Activated CD8-positive, alpha-beta T cell treated with anti-CD3 and anti-CD28 coated beads for 36 hours (primary cell): ENCODE measurements around the gene SOX10. TPM values are rescaled to one million over a fixed set of nuclear protein-coding genes. Genes with fewer than 3 reads are reported as not detected.

Experiments used
- ATAC-seq: fragments of 200-7000 bp; cut with Tn5 transposase; one replicate; pipeline ENCODE4 v1.10.0; 2021; ENCODE audit warnings: mild to moderate bottlenecking, moderate library complexity
- CTCF ChIA-PET: fragments of 350-600 bp; sonication (Branson Sonifier 250); formaldehyde crosslinking; loops from one replicate; lab custom pipeline; 2021; ENCODE audit warnings: antibody characterized with exemption; lab: Charles Lee
- POLR2A ChIA-PET: fragments of 350-600 bp; sonication (Branson Sonifier 250); formaldehyde crosslinking; loops from one replicate; lab custom pipeline; 2021; ENCODE audit warnings: antibody characterized with exemption; lab: Charles Lee
- DNase-seq: peaks from one replicate; pipeline ENCODE4 v3.0.0-alpha.2; 2020
- H3K27ac Mint-ChIP-seq: one replicate; pipeline ENCODE4 v1.8.0; 2021; ENCODE audit warnings: mild to moderate bottlenecking, mixed read lengths
- H3K27me3 Mint-ChIP-seq: one replicate; pipeline ENCODE4 v1.8.0; 2021; ENCODE audit warnings: mixed read lengths
- H3K36me3 Mint-ChIP-seq: one replicate; pipeline ENCODE4 v1.8.0; 2021; ENCODE audit warnings: low read depth, mixed read lengths
- H3K4me1 Mint-ChIP-seq: one replicate; pipeline ENCODE4 v1.8.0; 2021; ENCODE audit warnings: low read depth, mixed read lengths
- H3K4me3 Mint-ChIP-seq: one replicate; pipeline ENCODE4 v1.8.0; 2021; ENCODE audit warnings: mild to moderate bottlenecking, moderate library complexity, mixed read lengths
- H3K9me3 Mint-ChIP-seq: one replicate; pipeline ENCODE4 v1.8.0; 2021; ENCODE audit warnings: mixed read lengths
- intact Hi-C: fragments of 100-400 bp; cut with micrococcal nuclease; formaldehyde crosslinking; loops from one replicate; pipeline ENCODE4 v1.10.0; 2022
- total RNA-seq, 2 experiments: library from RNA; stranded (reverse); gene quantifications; one replicate each; pipeline ENCODE4 v1.2.3, GENCODE V29; 2021
- TF ChIP-seq, protein P1 (sequence below): fragments of 200-600 bp; IDR thresholded peaks from one replicate; pipeline ENCODE4 v1.8.0; 2022; ENCODE audit warnings: antibody characterized with exemption, mild to moderate bottlenecking

SOX10 gene
- total RNA-seq, 2 experiments from 2014 or later = not detected

DNA sequence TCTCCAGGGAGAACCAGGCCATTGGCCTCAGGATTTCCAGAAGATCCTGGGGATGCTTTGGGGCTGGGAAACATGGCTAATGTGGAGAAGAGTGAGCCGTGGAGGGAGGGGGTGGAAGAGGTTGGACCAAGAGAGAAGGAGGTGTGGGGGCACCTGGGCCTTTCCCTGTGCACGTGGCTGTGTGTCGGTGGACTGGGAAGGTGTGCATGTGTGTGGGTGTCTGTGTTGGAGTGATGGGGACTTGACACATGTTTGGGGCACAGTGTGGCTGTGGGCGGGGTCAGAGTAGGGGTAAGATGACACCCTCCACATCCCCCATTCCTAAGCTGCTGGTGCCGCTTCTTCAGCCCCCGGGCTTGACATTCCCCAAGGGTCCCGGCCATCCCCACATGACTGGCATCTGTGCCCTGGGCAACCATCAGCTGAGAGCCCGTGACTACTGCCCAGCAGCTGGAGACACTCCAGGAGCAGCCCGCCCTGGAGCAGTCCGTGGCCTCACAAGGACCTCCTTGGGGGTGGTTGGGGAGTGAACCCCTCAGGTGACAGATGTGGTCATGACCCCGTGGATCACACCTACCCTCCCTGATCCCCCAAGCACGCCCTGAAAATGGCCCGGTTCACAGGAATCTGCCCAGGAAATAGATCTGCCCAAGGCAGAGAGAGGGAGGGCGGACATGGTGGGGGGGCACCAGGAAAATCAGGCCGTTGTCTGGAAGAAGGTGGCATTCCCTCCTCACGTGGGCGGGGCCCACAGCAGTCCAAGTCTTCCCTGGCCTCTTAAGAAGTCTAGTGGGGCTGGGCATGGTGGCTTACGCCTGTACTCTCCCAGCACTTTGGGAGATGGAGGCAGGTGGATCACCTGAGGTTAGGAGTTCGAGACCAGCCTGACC lies 34.8 kb upstream of the SOX10 start:
- CTCF ChIA-PET = no interaction called here
- intact Hi-C loops = no loop called here
- no peak overlapping the region for H3K27ac Mint-ChIP-seq
- peaks cover 2% of the 10 kb centered on the region for H3K4me1 Mint-ChIP-seq
- no peak for ATAC-seq
- TF ChIP-seq, protein P1, sequence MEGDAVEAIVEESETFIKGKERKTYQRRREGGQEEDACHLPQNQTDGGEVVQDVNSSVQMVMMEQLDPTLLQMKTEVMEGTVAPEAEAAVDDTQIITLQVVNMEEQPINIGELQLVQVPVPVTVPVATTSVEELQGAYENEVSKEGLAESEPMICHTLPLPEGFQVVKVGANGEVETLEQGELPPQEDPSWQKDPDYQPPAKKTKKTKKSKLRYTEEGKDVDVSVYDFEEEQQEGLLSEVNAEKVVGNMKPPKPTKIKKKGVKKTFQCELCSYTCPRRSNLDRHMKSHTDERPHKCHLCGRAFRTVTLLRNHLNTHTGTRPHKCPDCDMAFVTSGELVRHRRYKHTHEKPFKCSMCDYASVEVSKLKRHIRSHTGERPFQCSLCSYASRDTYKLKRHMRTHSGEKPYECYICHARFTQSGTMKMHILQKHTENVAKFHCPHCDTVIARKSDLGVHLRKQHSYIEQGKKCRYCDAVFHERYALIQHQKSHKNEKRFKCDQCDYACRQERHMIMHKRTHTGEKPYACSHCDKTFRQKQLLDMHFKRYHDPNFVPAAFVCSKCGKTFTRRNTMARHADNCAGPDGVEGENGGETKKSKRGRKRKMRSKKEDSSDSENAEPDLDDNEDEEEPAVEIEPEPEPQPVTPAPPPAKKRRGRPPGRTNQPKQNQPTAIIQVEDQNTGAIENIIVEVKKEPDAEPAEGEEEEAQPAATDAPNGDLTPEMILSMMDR = no peak
- no peak overlapping the region for H3K4me3 Mint-ChIP-seq
- H3K27me3 Mint-ChIP-seq = no peaks in the 10 kb centered on the region
- DNase-seq = no peak
- H3K9me3 Mint-ChIP-seq = no peaks in the 10 kb centered on the region
- H3K36me3 Mint-ChIP-seq = no peaks in the 10 kb centered on the region
- POLR2A ChIA-PET = no interaction called here

GRCh38 chr22:38017939-38018885 lies 33.9 kb upstream of the SOX10 start:
- H3K27me3 Mint-ChIP-seq = no peaks in the 10 kb centered on the region
- TF ChIP-seq, protein P1 = no peak
- H3K36me3 Mint-ChIP-seq = no peaks in the 10 kb centered on the region
- intact Hi-C loops = no loop called here
- ATAC-seq = no peak
- ChIA-PET POLR2A (no interaction called here), CTCF (no interaction called here)
- no peak overlapping the region for H3K4me3 Mint-ChIP-seq
- H3K4me1 Mint-ChIP-seq = peaks cover 2% of the 10 kb centered on the region
- H3K27ac Mint-ChIP-seq = no peak overlapping the region
- no peaks in the 10 kb centered on the region for H3K9me3 Mint-ChIP-seq
- DNase-seq = no peak

DNA sequence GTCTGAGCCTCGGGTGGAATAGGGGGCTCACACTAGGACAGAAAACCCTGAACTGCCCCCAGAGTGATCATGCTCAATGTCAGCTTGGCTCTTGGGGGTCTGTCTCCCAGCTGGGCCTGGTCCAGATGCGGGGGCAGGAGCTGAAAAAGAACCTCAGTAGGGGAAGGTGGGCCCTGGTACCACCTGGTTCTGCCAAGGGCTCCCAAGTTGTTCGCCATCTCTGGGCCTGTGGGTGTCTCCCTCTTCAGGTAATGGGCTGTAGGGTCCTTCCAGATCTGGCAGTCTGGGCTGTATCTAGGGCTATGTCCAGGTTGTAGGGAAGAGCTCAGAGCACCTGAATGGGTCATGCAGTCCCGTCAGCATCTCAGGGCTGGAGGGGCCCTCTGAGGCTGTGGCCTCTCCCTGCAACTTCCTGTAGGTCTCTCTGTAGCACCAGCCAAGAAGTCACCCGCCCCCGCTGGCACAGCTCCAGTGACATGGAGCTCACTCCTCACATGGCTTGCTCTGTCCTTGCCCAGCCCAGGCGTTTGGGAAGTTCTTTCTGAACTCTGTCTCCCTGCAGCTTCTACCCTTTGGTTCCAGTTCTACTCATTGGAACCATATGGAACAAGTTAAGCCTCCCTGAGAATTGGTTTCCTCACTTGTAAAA lies 33.0 kb upstream of the SOX10 start:
- Mint-ChIP-seq H3K27me3 (no peaks in the 10 kb centered on the region), H3K36me3 (no peaks in the 10 kb centered on the region), H3K27ac (no peak overlapping the region), H3K4me1 (peaks cover 2% of the 10 kb centered on the region), H3K9me3 (no peaks in the 10 kb centered on the region), H3K4me3 (no peak overlapping the region)
- ATAC-seq (no peak), DNase-seq (peak; percentile 17)
- intact Hi-C loops = no loop called here
- CTCF ChIA-PET = no interaction called here
- TF ChIP-seq, protein P1 = no peak
- POLR2A ChIA-PET = no interaction called here

DNA sequence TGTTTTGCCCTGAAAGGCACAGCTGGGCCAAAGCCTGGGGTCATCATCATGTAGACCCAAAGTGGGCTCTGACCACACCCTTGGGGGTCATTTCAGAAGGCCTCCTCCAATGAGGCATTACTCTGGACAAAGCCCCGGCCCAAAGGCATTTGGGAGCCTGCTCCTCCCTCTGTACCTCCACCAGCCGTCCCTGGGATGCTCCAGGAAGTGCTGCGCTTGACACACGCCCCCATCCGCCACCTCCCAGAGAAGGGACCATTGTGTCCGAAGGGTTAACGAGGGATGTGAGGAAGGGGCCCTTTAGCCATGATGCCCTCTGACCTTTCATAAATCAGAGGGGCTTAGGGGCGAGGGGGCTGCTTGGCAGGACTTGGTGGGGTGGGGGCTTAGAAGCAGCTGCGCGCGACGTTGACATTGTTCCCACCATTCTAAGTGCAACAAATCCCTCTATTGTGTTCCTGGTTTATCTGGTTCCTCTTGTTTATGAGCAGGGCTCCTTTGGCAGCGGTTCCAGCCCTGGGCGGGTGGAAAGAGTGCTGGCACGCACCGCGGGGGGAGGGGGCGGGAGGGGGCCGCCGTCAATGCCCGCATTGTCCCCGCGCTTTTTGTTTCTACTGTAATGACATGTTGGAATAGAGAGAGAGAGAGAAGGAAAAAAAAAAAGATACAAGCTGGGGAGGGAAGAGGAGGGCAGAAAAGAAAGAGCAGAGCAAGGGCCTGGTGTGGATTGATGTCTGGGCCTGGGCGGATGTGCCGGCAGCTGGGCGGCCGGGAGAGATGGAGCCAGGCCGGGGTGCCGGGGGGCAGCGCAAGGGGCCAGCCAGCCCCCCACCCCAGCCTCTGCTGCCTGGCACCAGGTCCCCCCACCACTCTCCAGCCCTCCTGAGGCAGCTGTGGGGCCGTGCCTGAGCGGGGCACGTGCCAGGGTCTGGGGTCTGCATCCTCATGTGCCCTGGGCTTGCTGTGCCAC lies 32.1 kb upstream of the SOX10 start:
- intact Hi-C loops = no loop called here
- Mint-ChIP-seq H3K9me3 (no peaks in the 10 kb centered on the region), H3K4me1 (peaks cover 2% of the 10 kb centered on the region), H3K27ac (no peak overlapping the region), H3K27me3 (no peaks in the 10 kb centered on the region), H3K36me3 (no peaks in the 10 kb centered on the region), H3K4me3 (no peak overlapping the region)
- DNase-seq (no peak), ATAC-seq (no peak)
- ChIA-PET CTCF (no interaction called here), POLR2A (no interaction called here)
- TF ChIP-seq, protein P1 = no peak
